ENCODE results near the gene KLRG1.

KLRG1 gene

GRCh38 chr12:8989413-8989812 is at the start of gene KLRG1:
KLRG1 (plus strand) TSS chr12:8989546; CDS start chr12:8989636, 90 bp downstream.
- no peak for DNase-seq

GRCh38 chr12:8941691-8942478 is 47.5 kb upstream of the KLRG1 start:
- no peak for DNase-seq

GRCh38 chr12:8943565-8944186 is 45.7 kb upstream of the KLRG1 start:
- DNase-seq, result no peak

GRCh38 chr12:8946733-8947132 is 42.6 kb upstream of the KLRG1 start:
- no peak for DNase-seq

GRCh38 chr12:8947737-8948136 is 41.6 kb upstream of the KLRG1 start:
- no peak for DNase-seq

GRCh38 chr12:8948701-8949341 is 40.5 kb upstream of the KLRG1 start:
- no peak for DNase-seq

GRCh38 chr12:8949342-8950220 is 39.8 kb upstream of the KLRG1 start, which contains the start of gene M6PR:
M6PR (minus strand) TSS chr12:8949645; CDS start chr12:8946404, 3,241 bp downstream.
- peak; percentile 98 to 99 for DNase-seq

GRCh38 chr12:8950221-8950527 is 39.2 kb upstream of the KLRG1 start:
- DNase-seq, result no peak

- DNase-seq, result no peak
Measured at GRCh38 chr12:8950702-8951478, 38.5 kb upstream of the KLRG1 start.

- no peak for DNase-seq
Measured at GRCh38 chr12:8951744-8952143, 37.6 kb upstream of the KLRG1 start.

GRCh38 chr12:8953773-8954402 is 35.5 kb upstream of the KLRG1 start:
- no peak for DNase-seq

- DNase-seq, result no peak
Measured at GRCh38 chr12:8956073-8956472, 33.3 kb upstream of the KLRG1 start.

- no peak for DNase-seq
Measured at GRCh38 chr12:8956772-8957171, 32.6 kb upstream of the KLRG1 start.

- no peak for DNase-seq
Measured at GRCh38 chr12:8957561-8957960, 31.8 kb upstream of the KLRG1 start.

- no peak for DNase-seq
Measured at GRCh38 chr12:8958066-8958465, 31.3 kb upstream of the KLRG1 start.

GRCh38 chr12:8960176-8960575 is 29.2 kb upstream of the KLRG1 start:
- DNase-seq, result no peak

- DNase-seq, result no peak
Measured at GRCh38 chr12:8968761-8969160, 20.6 kb upstream of the KLRG1 start.

GRCh38 chr12:8969861-8970411 is 19.4 kb upstream of the KLRG1 start:
- no peak for DNase-seq

- DNase-seq, result no peak
Measured at GRCh38 chr12:8970432-8970831, 18.9 kb upstream of the KLRG1 start.

GRCh38 chr12:8980137-8980536 is 9.2 kb upstream of the KLRG1 start:
- DNase-seq, result no peak

- no peak for DNase-seq
Measured at GRCh38 chr12:8985213-8985754, 4.1 kb upstream of the KLRG1 start.

All from hippocampal formation (tissue), 2 donors.